Measurements from ENCODE around the gene SMG6.
"Not testable (repeated sequence)": the region's sequence is repeated elsewhere in the genome, so short reads cannot be mapped to it uniquely, and the experiment has no call there.

SMG6 gene

DNA sequence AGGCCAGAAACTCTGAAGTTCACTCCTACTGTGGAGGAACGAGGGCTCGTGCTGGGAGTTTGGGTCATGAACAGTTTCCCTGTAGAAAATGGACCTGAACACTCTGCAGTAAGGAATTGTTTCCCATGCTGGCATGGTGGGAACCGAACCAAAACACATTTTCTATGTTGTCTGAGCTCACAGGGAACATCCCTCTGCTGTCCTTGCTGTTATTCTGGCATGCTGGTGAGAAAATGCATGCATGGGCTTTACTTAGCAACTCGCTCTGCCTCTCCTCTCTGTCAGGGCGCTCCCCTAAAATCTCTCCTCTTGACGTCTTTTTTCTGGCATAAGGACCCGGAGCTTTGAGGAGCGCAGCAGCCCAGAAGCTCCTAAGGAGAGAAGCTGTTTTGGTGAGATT, 283.9 kb downstream of the SMG6 start:
- DNase-seq: no peak

DNA sequence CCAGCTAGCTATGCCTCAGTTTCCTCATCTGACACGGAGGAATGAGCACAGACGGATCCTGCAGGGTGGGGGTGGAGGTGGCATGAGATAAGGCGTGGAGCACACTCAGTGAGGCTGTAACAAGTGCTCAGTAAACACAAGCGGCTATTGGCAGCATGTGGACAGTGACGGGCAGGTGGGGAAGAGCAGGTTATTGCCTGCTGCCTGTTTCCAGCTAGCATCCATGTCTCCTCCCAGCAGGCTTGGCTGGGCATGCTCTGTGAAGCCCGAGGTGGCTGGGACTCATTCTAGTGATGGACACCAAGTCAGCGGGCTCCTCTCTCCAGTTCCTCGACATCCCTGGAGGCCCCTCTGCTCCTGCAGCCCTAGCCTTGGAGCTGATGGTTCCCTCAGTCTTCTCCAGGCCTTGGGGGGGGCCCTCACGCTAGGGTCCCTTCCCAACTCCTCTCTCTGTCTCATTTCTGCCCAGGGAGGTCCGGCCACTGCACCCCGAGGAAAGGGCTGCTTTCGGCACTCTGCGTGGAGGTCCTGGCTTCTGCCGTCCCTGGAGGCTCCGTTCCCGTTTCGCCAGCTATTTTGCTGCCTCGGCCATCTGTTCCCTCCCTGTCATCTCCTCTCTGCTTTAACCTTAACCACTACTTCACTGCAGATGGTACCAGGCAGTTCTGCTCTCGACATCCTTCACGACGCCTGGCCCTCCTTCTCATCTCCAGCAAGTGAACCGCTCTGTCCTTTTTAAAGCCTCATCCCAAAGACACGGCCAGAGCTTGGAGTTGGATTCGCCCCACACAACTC, 284.7 kb downstream of the SMG6 start:
- no peak for DNase-seq

DNA sequence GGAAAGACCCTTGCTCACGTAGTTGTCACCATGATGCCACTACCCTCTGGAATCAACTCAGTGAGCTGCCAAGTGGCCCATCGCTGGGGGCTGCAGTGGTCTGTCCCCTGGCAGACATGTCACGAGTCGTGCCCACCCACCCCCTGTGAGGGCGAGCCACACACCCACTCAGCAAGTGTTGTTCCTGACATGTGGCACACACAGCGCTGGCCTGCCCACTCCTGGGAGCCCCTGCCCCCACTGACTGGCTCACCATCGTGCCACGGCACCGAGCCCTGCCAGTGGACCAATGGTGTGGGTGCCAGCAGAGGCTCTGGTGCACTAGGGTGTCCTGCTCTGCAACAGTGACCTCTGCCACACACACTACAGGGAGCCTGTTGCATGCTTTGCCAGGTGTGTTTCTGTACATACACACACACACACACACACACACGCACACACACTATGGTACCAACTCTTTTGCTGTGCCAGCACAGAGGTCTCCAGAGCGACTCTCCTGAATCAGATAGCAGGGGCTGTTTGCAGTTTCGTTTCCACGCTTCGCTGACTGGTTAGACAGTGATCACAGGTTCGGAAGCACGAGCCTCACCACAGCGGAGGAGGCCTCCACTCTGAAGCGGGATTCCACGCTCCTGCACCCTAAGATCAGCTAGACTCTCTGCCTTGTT, 286.2 kb downstream of the SMG6 start:
- no peak for DNase-seq

DNA sequence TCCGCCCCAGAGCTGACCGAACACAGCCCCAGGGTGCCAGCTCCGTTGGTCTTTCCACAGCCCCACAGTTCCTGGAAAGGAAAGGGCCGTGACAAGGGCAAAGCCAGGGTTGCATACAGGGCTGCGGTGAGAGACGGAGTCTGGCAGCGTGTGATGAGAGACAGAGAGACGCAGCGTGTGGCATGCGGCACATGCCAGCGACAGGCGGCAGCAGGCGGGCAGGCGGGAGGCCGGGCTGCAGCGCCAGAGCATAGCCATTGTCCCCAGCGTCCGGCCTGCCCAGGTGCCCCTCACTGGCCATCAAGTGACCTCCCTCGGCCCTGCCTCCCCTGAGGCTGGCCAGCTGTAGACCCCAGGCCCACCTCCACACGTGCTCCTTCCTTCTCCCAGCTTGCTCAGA, 287.1 kb downstream of the SMG6 start:
- DNase-seq: no peak

DNA sequence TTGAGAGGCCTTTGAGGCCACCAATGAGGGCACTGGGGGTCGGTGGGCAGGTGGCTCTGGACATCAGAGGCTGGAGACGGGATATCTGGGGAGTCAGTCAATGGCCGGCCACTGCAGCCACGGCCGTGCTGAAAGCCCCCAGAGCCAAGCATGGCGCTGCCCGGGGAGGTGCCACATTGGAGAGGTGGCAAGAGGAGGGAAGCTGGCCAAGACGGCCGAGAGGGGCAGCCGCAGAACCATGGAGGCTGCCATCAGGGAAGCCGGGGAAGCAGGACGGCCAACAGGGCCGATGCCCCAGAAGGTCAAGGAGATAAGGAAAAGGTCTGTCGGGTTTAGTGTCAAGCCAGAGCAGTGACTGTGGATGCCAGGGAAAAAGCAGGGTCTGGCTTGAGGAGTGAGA, 288.3 kb downstream of the SMG6 start:
- DNase-seq: no peak

DNA sequence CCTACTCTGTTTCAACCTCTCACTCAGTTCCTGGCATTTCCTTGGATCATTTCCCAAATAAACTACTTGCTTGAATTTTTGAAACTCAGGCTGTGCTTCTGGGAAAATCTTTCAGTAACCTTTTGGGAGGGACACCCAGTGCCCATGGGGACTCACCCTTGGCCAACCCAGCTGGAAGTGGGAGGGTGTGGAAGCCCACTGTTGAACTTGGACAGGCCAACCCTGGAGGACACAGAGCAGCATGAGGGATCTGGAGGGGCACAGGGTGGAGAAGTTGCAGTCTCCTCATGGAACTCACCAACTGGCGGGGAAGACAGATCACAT, 289.6 kb downstream of the SMG6 start:
- DNase-seq: no peak

DNA sequence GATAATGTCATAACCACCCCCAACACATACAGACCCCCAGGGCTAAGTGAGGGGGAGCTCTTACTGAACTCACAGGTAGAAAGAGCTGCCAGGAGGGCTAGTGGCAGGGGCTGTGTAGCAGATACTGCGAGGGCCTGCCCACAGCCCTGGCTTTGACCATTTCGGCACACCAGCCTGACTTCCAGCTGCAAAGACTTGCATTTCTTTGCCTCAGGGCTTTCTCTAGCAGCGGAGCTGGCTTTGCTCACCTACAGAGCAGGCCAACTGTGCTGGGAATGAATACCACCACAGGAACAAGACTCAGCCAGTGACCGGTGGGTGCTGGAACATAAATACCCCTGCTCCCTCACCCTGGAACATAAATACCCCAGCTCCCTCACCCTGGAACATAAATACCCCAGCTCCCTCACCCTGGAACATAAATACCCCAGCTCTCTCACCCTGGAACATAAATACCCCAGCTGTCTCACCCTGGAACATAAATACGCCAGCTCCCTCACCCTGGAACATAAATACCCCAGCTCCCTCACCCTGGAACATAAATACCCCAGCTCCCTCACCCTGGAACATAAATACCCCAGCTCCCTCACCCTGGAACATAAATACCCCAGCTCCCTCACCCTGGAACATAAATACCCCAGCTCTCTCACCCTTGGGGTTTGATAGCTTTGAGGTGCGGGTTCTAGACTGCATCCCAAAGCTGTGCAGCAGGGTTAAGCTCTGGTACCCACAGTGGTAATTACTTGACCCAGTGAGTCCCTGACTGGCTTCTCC, 290.2 kb downstream of the SMG6 start:
- DNase-seq: not testable (repeated sequence)

DNA sequence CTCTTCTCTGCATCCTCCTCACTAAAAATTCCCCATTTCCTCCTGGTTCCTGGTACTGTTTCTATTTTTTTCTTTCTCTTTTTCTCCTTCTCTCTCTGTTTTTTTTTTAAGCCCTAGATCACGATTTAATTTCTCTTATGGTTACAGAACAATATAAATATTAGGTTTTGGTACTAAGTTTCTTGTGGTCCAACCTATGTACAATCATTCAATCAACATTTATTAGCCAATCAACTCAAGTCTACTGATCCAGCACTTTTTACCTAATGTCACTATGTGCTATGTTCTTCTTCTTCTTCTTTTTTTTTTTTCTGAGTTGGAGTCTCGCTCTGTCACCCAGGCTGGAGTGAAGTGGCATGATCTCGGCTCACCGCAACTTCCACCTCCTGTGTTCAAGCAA, 291.1 kb downstream of the SMG6 start:
- no peak for DNase-seq

DNA sequence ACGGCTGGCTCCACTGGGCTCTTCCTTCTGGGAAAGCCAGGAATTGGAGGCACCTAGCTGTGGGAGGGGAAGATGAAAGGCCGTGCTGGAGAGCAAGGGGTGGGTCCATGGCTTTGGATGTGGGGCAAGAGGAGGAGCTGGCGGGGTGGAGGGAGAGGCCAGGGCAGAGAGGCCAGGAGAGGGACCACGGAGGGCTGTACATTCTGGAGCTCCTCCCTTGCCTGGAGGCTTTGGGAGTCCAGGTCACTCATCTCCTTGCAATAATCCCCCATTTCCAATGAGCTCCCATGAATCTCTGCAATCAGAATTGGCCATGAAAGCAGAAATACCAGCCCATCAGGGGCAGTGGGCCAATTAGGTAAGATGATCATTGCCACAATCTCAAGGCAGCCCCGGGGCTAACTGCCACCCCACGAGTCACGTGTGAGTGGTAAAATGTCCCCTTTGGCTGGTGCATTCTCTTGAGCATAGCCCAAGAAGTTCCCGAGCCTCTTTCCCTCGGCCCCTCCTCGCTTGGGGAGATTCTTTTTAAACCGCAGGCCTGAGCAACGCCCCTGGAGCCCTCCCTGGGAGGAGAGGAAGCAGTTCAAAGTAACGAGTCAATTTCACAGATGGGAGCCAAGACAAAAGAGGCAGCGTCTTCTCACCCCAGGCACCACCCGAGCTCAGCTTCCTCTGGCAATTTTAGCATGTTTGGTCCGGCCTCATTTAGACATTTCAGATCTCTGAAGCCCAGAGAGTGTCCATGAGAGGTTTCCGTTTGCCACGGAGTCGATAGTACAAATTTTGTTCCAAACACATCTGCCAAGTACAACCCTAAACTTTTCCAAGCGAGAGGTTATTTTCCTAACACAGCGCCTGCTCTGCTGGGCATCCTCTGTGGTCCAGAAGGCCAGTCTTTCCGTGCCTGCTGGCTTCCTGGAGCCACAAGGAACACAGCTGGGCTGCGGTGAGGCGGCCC, 291.9 kb downstream of the SMG6 start:
- no peak for DNase-seq

Data from NCI-H187 treated with DMSO at 0.1 percent for 48 hours (cell line).